ENCODE data around the gene KIF5C. TPM values are rescaled to one million over a fixed set of nuclear protein-coding genes. Genes with fewer than 3 reads are reported as not detected.

The KIF5C gene
- total and polyA plus RNA-seq, 2 donors (not counting 1 experiment from before 2014, with no cell fraction given): 1.9 to 6.1 TPM

DNA sequence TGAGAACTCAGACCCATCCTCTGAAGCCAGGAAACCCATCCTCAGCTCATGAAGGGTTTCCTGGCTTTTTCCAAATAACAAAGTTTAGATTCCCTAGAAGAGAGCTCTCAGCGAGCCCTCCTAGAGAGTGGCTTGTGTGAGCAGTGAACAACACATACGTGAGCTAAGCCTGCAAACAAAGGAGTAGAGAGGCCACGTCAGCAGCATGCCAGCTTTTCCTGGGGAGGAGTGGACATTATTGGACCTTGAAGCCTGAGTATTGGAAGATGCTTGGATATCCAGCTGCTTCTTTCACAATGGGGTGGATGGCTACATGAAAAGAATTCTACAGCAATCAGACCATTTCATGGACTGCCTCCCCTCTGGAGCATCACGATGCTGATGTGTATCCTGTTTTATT lies 21.1 kb downstream of the KIF5C start:
- Histone ChIP-seq H4K20me1 (ENCODE audit: control insufficient read depth, insufficient read depth, low read length, poor library complexity, severe bottlenecking) (no peaks in the 10 kb centered on the region), H3K27ac (ENCODE audit: low read length in 2 of 2) (no peak overlapping the region), H3K4me3 (ENCODE audit: control extremely low read depth in 1 of 5, extremely low read depth in 1 of 5, insufficient read depth in 1 of 5, low read depth in 2 of 5, low read length in 4 of 5) (no peak overlapping the region), H3K4me1 (ENCODE audit: control insufficient read depth in 2 of 2, insufficient read depth in 2 of 2, low read length in 2 of 2) (peaks cover 5 to 17% of the 10 kb centered on the region in 2 donors), H3K4me2 (replicated peaks; ENCODE audit: low read depth, low read length, poor library complexity, severe bottlenecking) (no peak overlapping the region), H3K9ac (ENCODE audit: low read length) (no peak overlapping the region), H3K9me3 (ENCODE audit: control extremely low read depth in 1 of 3, control insufficient read depth in 2 of 3, insufficient read depth in 1 of 3, low read length in 2 of 3) (peaks cover 0 to 15% (median 10%) of the 10 kb centered on the region in 3 donors), H3K27me3 (replicated peaks in 1 of 4; ENCODE audit: control extremely low read depth in 1 of 4, control insufficient read depth in 3 of 4, insufficient read depth in 4 of 4, low read length in 3 of 4) (peaks cover 0 to 12% (median 0%) of the 10 kb centered on the region in 4 experiments), H3K36me3 (replicated peaks in 1 of 2; ENCODE audit: control extremely low read depth in 1 of 2, control insufficient read depth in 1 of 2, extremely low read depth in 1 of 2, insufficient read depth in 2 of 2, low read length in 1 of 2) (no peaks in the 10 kb centered on the region), H2AFZ (ENCODE audit: insufficient read depth, low read depth, low read length, poor library complexity, severe bottlenecking) (no peak overlapping the region), H3K79me2 (ENCODE audit: control insufficient read depth, insufficient read depth, low read length) (no peaks in the 10 kb centered on the region)
- CTCF ChIA-PET: no interaction called here
- no peak overlapping the region for H3K4me3 Mint-ChIP-seq
- ATAC-seq (ENCODE audit: low read depth) (no peak), DNase-seq (no peak)
- peaks cover 6% of the 10 kb centered on the region for H3K9me3 Mint-ChIP-seq (ENCODE audit: insufficient read depth)
- intact Hi-C loops (cut with micrococcal nuclease): no loop called here
- H3K27ac Mint-ChIP-seq: no peak overlapping the region
- peaks cover 8% of the 10 kb centered on the region for H3K4me1 Mint-ChIP-seq
- TF ChIP-seq, protein P1, sequence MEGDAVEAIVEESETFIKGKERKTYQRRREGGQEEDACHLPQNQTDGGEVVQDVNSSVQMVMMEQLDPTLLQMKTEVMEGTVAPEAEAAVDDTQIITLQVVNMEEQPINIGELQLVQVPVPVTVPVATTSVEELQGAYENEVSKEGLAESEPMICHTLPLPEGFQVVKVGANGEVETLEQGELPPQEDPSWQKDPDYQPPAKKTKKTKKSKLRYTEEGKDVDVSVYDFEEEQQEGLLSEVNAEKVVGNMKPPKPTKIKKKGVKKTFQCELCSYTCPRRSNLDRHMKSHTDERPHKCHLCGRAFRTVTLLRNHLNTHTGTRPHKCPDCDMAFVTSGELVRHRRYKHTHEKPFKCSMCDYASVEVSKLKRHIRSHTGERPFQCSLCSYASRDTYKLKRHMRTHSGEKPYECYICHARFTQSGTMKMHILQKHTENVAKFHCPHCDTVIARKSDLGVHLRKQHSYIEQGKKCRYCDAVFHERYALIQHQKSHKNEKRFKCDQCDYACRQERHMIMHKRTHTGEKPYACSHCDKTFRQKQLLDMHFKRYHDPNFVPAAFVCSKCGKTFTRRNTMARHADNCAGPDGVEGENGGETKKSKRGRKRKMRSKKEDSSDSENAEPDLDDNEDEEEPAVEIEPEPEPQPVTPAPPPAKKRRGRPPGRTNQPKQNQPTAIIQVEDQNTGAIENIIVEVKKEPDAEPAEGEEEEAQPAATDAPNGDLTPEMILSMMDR (IDR thresholded peaks at IDR 0.05): no peak
- TF ChIP-seq EZH2 (IDR thresholded peaks at IDR 0.05; ENCODE audit: borderline replicate concordance, insufficient read depth, low read depth, low read length, poor library complexity, severe bottlenecking): no peak
- H3K27me3 Mint-ChIP-seq: peaks cover 22% of the 10 kb centered on the region
- POLR2A ChIA-PET: no interaction called here
- WGBS (ENCODE audit: insufficient coverage): 93% methylated on average over 3 of the region's 4 CpGs

DNA sequence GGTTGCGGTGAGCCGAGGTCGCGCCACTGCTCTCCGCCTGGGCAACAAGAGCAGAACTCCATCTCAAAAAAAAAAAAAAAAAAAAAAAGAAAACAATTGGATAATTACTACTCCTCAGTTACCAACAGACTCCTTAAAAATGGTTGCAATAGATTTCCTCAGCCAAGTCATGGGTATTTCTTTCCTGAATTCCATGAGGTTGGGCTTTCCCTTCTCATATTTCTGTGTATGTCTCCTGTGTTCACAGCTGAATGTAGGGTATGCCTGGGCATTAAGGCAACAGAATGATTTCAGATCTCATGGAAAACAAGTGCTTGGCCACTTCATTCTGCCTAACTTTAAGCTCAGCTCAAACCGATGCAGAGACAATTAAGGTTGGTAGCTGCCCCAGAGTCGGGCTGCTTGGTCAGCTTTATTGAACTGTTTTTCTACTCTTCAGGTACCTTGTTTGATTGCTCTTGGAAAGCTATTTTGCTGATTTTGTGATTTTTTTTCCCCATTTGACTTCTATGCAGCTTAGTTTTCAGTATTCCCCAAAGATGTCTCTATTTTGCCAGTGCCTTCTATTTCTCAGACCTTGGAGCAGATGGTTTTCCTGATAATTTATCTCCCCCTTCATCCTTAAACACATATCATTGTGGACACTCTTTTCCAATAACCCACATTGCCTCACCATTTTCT lies 24.8 kb downstream of the KIF5C start:
- H3K9ac ChIP-seq (ENCODE audit: low read length): no peak overlapping the region
- no peaks in the 10 kb centered on the region for H4K20me1 ChIP-seq (ENCODE audit: control insufficient read depth, insufficient read depth, low read length, poor library complexity, severe bottlenecking)
- no peaks in the 10 kb centered on the region for H3K36me3 ChIP-seq (replicated peaks in 1 of 2; ENCODE audit: control extremely low read depth in 1 of 2, control insufficient read depth in 1 of 2, extremely low read depth in 1 of 2, insufficient read depth in 2 of 2, low read length in 1 of 2)
- no peak overlapping the region for H3K4me3 Mint-ChIP-seq
- no peak for TF ChIP-seq EZH2 (IDR thresholded peaks at IDR 0.05; ENCODE audit: borderline replicate concordance, insufficient read depth, low read depth, low read length, poor library complexity, severe bottlenecking)
- peaks cover 9 to 21% of the 10 kb centered on the region in 2 donors for H3K4me1 ChIP-seq (ENCODE audit: control insufficient read depth in 2 of 2, insufficient read depth in 2 of 2, low read length in 2 of 2)
- H3K9me3 ChIP-seq (ENCODE audit: control extremely low read depth in 1 of 3, control insufficient read depth in 2 of 3, insufficient read depth in 1 of 3, low read length in 2 of 3): no peaks in the 10 kb centered on the region
- ATAC-seq (ENCODE audit: low read depth): no peak
- POLR2A ChIA-PET: no interaction called here
- no peak for DNase-seq
- no peak overlapping the region for H3K4me2 ChIP-seq (replicated peaks; ENCODE audit: low read depth, low read length, poor library complexity, severe bottlenecking)
- H3K4me3 ChIP-seq (ENCODE audit: control extremely low read depth in 1 of 5, extremely low read depth in 1 of 5, insufficient read depth in 1 of 5, low read depth in 2 of 5, low read length in 4 of 5): no peak overlapping the region
- H3K27ac Mint-ChIP-seq: no peak overlapping the region
- H3K27ac ChIP-seq (ENCODE audit: low read length in 2 of 2): no peak overlapping the region
- CTCF ChIA-PET: interaction anchor here (0.7 kb wide), 1 partner anchor 264 kb away, joined by 3 read pairs; no protein-coding TSS in a partner anchor
- intact Hi-C loops (cut with micrococcal nuclease): no loop called here
- no peaks in the 10 kb centered on the region for H3K79me2 ChIP-seq (ENCODE audit: control insufficient read depth, insufficient read depth, low read length)
- no peaks in the 10 kb centered on the region for H3K27me3 ChIP-seq (replicated peaks in 1 of 4; ENCODE audit: control extremely low read depth in 1 of 4, control insufficient read depth in 3 of 4, insufficient read depth in 4 of 4, low read length in 3 of 4)
- 100% methylated on average over 2 of the region's 7 CpGs for WGBS (ENCODE audit: insufficient coverage)
- H3K4me1 Mint-ChIP-seq: peaks cover 11% of the 10 kb centered on the region
- no peaks in the 10 kb centered on the region for H3K9me3 Mint-ChIP-seq (ENCODE audit: insufficient read depth)
- peaks cover 4% of the 10 kb centered on the region for H3K27me3 Mint-ChIP-seq
- no peak overlapping the region for H2AFZ ChIP-seq (ENCODE audit: insufficient read depth, low read depth, low read length, poor library complexity, severe bottlenecking)

Measured in B cell (primary cell).